GM18951 (cell line): ENCODE results near the gene ATP10B.

Experiments used
- POLR2A ChIP-seq: IDR thresholded peaks from 4 replicates; pipeline ENCODE4 v1.6.1; 2011; ENCODE audit warnings: mild to moderate bottlenecking; ENCODE audit not compliant: insufficient read length, insufficient read depth; ENCODE audit errors: extremely low read depth
- in situ Hi-C: fragments of 300-500 bp; cut with MboI; formaldehyde crosslinking; loops from one replicate; pipeline ENCODE4 v1.12.0; 2022; ENCODE audit warnings: low sequenced_read_pairs, mixed read lengths, inconsistent platforms; ENCODE audit not compliant: unreplicated experiment

ATP10B gene

DNA sequence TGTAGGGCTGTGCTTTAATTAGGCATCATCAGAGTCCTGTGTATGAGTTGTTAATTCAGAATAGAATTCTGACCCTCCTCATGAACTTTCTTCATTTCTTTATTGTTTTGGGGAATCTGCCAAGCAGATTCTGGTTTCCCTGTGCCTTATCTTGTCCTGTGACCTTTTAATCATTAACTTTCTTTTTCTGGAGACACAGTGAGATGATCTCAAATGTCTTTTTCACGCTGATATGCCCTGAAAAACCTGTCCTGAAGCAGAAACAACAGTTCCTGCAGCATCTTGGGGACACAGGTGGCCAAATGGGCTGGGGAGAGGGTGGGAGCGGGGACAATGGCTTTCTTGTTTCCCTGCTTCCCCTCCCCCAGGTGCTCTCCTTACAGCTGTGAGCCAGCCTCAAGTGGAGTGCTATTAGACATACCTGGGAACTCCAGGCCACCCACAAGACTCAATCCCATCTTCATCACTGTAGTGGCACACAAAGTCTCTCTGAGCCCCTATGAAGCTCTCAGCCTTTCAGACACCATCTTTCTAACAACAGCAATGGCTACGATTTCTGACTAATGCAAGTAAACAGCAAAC lies 213.8 kb downstream of the ATP10B start:
- in situ Hi-C loops: no loop called here
- no peak for TF ChIP-seq POLR2A

DNA sequence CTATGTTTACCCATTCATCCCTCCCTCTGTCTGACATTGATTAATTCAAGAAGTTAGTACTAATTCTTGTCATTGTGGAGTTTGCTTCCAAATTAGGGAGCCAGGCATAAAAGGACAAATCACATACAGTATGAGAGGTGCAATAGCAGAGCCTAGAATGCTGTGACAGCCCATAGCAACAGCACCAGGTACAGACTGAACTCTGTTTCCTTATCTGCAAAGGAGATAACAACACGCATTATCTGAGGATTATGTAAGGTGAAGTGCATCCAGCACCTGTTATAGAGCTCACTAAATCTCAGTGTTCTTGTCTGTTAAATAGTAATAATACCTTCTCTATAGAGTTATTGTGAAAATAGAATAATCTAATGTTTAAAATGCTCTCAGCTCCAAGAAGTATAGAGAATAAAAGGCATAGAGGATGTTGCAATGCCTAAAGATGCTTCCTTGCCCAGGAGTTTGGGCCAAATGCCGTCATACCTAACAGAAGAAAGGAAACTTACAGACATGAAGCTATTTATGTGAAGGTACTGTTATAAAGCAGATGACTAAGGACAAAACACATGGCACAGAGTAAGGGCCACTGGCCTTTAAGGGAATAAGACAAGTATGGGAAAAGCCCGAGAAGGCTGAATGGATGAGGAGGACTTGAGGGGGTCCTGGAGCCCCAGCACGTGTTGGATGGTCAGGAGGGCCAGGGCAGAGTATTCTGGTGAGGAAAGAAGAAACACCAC lies 214.5 kb downstream of the ATP10B start:
- TF ChIP-seq POLR2A: no peak
- in situ Hi-C loops: no loop called here

DNA sequence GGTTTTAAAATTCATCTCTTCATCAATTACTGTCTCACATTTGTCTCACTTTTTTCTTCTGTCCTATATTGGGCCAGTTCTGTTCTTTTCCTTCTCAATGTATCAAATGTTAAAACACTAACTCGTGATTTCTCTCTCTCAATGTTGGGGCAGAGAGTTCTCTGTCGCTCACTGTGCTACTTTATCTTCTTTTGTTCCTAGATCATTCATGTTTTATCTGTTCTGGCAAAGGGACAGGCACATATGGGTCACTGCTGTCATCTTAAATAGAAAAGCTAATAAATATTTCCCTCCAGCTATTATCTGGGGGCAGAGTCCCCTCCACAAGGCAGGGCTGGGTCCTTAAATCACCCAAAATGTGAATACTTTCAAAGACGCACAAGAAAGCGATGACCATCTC lies 216.3 kb downstream of the ATP10B start:
- in situ Hi-C loops: no loop called here
- no peak for TF ChIP-seq POLR2A

DNA sequence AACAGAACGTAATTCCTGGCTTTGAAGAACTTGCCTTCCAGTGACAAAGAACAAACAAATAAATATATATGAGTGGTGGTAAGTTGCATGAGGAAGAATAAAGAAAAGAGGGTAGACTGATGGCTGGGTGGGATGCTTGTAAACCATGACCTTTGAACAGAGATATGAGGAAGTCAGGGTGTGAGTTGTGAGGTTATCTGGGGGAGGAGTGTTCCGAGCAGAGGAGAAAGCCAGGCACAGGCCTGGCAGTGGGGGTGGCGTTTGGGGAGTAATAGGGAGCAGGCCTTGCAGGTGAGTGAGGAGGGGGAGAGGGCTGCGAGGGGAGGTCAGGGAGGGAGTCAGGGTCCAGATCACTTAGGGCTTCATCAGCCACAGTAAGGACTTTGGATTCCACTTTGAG lies 217.0 kb downstream of the ATP10B start:
- no peak for TF ChIP-seq POLR2A
- in situ Hi-C loops: no loop called here

DNA sequence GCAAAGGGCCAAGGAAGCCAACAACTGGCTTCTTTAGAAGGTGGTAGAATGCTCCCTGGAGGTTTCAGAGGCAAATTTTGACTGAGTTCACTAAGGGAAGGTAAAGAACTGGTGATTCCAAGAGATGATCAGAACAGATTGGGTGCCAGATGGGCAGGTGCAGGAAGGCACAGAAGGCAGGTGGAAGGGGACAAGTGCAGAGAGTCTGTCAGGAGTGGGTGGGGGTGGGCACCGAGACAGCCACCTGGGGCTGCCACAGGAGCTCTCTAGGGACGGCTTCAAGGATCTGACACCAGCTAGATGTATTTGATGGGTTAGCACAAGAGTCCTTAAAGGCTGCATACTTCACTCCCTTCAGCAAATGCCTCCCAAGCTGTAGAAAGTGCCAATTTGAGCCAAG lies 223.0 kb downstream of the ATP10B start:
- in situ Hi-C loops: no loop called here
- no peak for TF ChIP-seq POLR2A

DNA sequence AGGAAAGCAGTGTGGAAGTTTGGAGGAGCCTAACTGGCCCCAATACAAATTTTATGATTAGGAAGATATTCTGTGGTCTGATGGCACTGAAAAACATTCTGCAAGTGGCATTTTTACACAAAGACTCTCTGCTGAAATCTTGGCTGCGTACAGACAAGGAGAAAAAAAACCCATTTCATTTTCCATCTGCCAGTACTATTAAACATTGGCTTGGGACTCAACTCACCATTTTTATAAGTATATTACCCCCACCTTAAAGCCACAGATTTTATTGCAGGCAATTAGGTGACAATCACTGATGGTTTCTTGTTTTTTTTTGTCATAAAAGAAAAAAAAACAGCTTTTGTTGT lies 223.4 kb downstream of the ATP10B start:
- TF ChIP-seq POLR2A: no peak
- in situ Hi-C loops: no loop called here

DNA sequence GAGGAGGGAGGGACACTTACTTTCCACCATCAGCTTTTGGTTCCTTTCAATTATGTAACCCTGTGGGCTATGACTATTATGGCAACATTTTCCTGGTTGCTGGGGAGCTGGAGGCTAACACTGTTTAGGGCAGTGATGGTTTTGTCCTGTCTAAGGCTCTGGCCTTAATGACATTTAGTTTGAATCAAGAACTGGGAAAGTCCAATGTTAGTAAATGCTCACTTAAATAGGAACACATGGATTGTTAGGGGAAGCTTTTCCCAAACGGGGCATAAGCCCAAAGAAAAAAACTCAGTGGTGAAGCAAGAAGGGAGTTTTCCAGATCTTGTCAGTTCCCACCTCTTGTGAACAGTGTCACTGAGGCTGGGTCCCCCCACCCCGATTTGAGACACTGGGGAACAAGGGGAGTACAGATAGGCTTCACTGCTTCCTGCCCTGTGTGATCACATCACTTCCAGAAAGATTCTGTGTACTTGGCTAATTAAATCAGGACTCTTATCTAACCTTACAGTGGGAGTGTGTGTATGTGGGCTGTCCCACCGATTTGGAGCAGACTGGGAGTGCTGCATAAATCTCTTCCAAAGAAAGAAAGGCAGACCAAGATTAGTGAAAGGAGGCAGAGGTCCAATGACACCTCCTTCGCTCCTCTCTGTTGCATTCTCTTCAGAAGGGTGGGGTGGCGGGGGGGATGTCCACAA lies 223.9 kb downstream of the ATP10B start:
- no peak for TF ChIP-seq POLR2A
- in situ Hi-C loops: no loop called here

DNA sequence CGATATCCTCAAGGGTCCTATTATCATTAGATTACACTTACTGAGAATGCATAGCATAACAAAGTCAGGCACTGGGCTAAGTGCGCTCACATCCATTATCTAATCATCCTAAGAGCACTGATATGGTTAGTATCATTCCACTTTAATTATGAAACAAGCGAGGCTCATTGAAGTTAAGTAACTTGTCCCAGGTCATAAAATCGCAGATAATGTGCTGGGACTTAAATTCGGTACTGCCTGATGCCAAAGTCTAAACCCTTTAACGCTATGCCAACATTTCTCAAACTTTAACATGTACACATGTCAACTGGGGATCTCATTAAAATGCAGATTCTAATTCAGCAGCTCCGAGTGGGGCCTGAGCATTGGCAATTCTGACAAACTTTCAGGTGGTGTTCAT lies 225.7 kb downstream of the ATP10B start:
- no peak for TF ChIP-seq POLR2A
- in situ Hi-C loops: no loop called here

DNA sequence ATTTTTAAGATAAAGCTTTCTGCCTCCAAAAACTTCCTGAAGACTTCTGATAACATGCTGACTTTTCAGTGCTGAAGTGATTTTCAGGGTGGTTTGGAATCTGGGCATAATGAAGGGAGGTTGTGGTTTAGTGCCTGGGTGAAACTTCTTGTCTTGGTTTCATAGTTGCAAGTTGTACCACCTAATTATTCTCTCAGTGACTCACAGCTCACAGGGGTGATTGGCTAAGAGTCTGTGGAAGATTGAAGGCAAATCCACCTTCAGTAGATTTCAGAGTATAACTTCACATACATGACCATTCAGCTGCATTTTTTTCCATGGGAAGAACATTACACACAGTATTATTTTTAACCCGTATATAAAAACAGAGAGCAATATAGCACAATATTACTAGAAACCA lies 230.5 kb downstream of the ATP10B start:
- TF ChIP-seq POLR2A: no peak
- in situ Hi-C loops: no loop called here

DNA sequence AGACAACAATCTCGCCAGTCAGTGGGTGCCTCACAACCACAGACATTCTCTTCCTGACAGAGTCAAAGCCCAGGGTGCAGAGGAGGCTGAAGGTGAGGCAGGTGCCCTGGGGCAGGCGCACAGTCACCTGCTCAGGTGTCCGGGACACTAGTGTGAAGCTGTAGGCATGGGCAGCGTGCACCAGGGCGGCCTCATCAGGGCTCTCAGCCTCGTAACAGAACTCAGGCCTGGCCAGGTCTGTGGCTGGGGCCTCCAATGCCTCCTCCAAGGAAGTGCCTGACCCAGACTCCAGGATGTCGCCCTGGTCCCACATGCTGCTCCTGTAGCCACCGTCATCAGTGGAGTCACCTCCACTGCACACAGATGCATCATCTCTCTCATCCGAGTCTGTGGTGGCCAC lies 231.6 kb downstream of the ATP10B start:
- no peak for TF ChIP-seq POLR2A
- in situ Hi-C loops: no loop called here

DNA sequence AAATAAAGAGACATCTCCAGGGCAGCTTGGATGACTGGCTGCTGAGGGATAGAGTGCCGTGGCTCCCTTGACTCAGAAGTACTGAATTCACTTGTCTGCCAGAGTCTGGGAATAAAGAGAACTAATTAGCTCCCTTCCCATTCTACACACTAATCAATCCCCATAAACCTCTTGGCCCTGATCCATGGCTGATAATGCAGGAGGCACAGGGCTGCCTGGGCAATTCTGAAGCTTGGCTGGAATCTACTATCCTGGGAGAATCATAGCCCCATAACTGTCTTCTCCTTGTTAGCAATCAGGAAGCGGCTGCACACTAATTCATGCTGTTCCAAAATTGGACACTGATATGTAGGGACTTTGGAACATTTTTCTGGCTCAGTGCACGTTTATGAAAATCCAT lies 232.6 kb downstream of the ATP10B start:
- in situ Hi-C loops: no loop called here

DNA sequence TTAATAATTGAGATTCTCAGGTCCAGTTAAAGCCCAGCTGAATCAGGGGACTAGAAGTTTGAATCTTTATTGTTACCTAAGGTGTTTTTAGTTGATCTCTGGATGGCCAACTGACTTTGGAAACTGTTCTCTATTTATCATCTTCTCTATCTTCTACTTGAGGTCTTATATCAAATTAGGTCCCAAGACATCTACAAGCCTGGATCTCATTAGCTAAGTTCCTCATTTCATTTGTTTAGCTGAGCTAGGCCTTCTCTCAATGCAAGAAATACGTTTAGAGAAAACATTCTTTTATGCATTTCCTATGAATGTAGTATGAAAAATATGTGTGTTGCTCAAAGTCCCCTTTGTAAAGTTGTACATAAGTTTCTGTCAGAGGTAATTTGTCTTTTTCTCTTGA lies 233.7 kb downstream of the ATP10B start:
- in situ Hi-C loops: no loop called here
- no peak for TF ChIP-seq POLR2A

More for the DNA sequence above, 232.6 kb downstream of the ATP10B start:
- TF ChIP-seq POLR2A: no peak

DNA sequence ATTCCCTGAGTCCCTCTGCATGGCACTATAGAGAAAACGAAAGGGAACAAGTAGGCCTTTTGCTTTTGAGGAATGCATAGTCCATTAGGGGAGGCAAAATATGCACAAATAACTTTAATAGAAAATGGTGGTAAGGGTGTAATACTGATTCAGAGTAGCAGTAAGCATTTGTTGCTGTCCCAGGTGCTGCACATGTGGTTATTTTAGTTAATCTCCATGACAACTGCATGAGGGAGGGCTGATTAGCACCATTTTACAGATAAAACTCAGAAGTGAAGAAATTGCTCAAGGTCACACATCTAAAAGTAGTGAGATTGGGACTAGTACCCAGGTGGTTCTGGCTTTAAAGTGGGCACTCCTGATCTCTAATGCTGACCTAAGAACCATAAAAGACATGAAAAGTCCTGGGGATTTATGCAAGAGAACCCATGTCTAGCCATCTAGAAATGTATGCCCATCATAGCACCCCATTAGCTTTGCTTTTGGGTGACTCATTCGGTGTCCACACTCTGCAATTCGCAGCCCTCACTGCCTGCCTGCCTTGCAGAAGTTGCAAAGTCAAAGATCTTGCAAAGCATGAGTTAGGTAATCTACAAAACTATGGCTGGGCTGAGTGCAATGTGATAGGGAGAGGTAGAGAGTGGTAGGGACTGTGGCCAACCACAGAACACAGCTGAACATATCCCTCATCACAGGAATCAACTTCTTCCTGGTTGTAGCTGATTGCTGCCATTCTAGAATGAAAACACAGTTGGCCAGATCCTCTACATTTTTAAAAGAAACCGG lies 235.1 kb downstream of the ATP10B start:
- in situ Hi-C loops: no loop called here
- TF ChIP-seq POLR2A: no peak
